HepG2 (cell line): ENCODE measurements around the gene MTHFR. TPM values are rescaled to one million over a fixed set of nuclear protein-coding genes. Genes with fewer than 3 reads are reported as not detected.

Source experiments
- BCL6 ChIP-seq: IDR thresholded peaks from 2 replicates; pipeline ENCODE4 v1.6.1; 2016; ENCODE audit warnings: missing genetic modification reagents, missing compliant biosample characterization
- GMEB2 ChIP-seq: IDR thresholded peaks from 2 replicates; pipeline ENCODE4 v1.6.1; 2016; ENCODE audit warnings: missing biosample characterization, missing genetic modification reagents, low read depth
- MTA3 ChIP-seq: sonication (generic); formaldehyde crosslinking; IDR thresholded peaks from 2 replicates; pipeline ENCODE4 v1.4.0; 2020; ENCODE audit warnings: missing genetic modification reagents
- PCBP2 ChIP-seq: fragments of 200-400 bp; formaldehyde crosslinking; optimal IDR thresholded peaks from 2 replicates; pipeline ENCODE3; 2018; ENCODE audit warnings: low read length, low read depth; ENCODE audit not compliant: poor library complexity, severe bottlenecking
- PHB2 ChIP-seq: fragments of 450-650 bp; IDR thresholded peaks from 2 replicates; pipeline ENCODE4 v1.6.1; 2018; ENCODE audit not compliant: partially characterized antibody
- POLR2A ChIP-seq, 2 experiments: IDR thresholded peaks; 2 replicates each; pipeline ENCODE4 v1.6.1; 2011; ENCODE audit warnings: low read depth in 2 of 2, low read length in 2 of 2, mild to moderate bottlenecking in 1 of 2, moderate library complexity in 1 of 2; ENCODE audit not compliant: insufficient read depth in 1 of 2
- SSRP1 ChIP-seq: IDR thresholded peaks from 2 replicates; pipeline ENCODE4 v1.6.1; 2016; ENCODE audit warnings: control low read depth
- TGIF2 ChIP-seq: IDR thresholded peaks from 2 replicates; pipeline ENCODE4 v1.6.1; 2016; ENCODE audit warnings: control low read depth, missing compliant biosample characterization
- ZBTB10 ChIP-seq: sonication (generic); formaldehyde crosslinking; IDR thresholded peaks from 2 replicates; pipeline ENCODE4 v1.4.0; 2020; ENCODE audit warnings: missing genetic modification reagents, borderline replicate concordance
- ZBTB8A ChIP-seq: sonication (generic); formaldehyde crosslinking; IDR thresholded peaks from 2 replicates; pipeline ENCODE4 v1.4.0; 2020; ENCODE audit warnings: mild to moderate bottlenecking, low read depth, missing genetic modification reagents, borderline replicate concordance
- ZNF230 ChIP-seq: sonication (generic); formaldehyde crosslinking; IDR thresholded peaks from 2 replicates; pipeline ENCODE4 v1.4.0; 2020; ENCODE audit warnings: mild to moderate bottlenecking, missing genetic modification reagents
- ZNF253 ChIP-seq: sonication (generic); formaldehyde crosslinking; IDR thresholded peaks from 2 replicates; pipeline ENCODE4 v1.8.0; 2022; ENCODE audit warnings: mild to moderate bottlenecking, missing genetic modification reagents, borderline replicate concordance
- ZNF589 ChIP-seq: sonication (generic); formaldehyde crosslinking; conservative IDR thresholded peaks from 2 replicates; pipeline ENCODE4 v1.8.0; 2022; ENCODE audit warnings: mild to moderate bottlenecking, moderate library complexity, missing genetic modification reagents
- ZNF609 ChIP-seq: sonication (generic); formaldehyde crosslinking; IDR thresholded peaks from 2 replicates; pipeline ENCODE4 v1.4.0; 2020; ENCODE audit warnings: mild to moderate bottlenecking, missing genetic modification reagents, borderline replicate concordance
- ZNF614 ChIP-seq: IDR thresholded peaks from 2 replicates; pipeline ENCODE4 v1.6.1; 2018; ENCODE audit warnings: missing biosample characterization, missing genetic modification reagents, inconsistent platforms, borderline replicate concordance
- ZNF782 ChIP-seq: sonication (generic); formaldehyde crosslinking; IDR thresholded peaks from 2 replicates; pipeline ENCODE4 v1.4.0; 2020; ENCODE audit warnings: missing genetic modification reagents, mild to moderate bottlenecking, borderline replicate concordance
- polyA plus RNA-seq, 8 experiments: library from polyadenylated mRNA; depleted of rRNA in 3 of 8; stranded (reverse) in 7 of 8; unstranded in 1 of 8; fragments of >200 nt; fragmentation: Illumina TruSeq in 4 of 8; extraction: Trizol in 4 of 8; gene quantifications; 2 replicates each; pipeline versions ENCODE4 v1.2.1 to v1.2.3, GENCODE V29; 2011 to 2016; ENCODE audit warnings: low read depth in 4 of 8, missing spikeins in 1 of 8, mixed read lengths in 1 of 8; ENCODE audit not compliant: insufficient read depth in 1 of 8
- total RNA-seq, 5 experiments: library from RNA; depleted of rRNA; stranded (reverse); fragments of >200 nt; fragmentation: Illumina TruSeq; extraction: Trizol; gene quantifications; 2 replicates each; pipeline ENCODE4 v1.2.3, GENCODE V29; 2016; ENCODE audit warnings: low read depth in 1 of 5

MTHFR gene
- total and polyA plus RNA-seq, 2 of the 13 experiments (the other 11 are each of a cell fraction or from before 2014, with no cell fraction given): 3.8 to 8.2 TPM

- peak; percentile 42; the same call in 1 of the 2 replicates for TF ChIP-seq TGIF2
- TF ChIP-seq BCL6: peak; percentile 26
- TF ChIP-seq GMEB2: peak; percentile 49; the same call in 1 of the 2 replicates
- no peak for TF ChIP-seq SSRP1 (CRISPR knock-in tag)
- 0 out of 2 replicates have a peak, but pooled peaks have one; percentile 52 for TF ChIP-seq MTA3 (CRISPR knock-in tag)
- TF ChIP-seq ZBTB8A (CRISPR knock-in tag): no peak
- TF ChIP-seq ZNF609 (CRISPR knock-in tag): peak; percentile 16; the same call in 1 of the 2 replicates
- TF ChIP-seq ZNF253 (CRISPR knock-in tag): no peak
- no peak for TF ChIP-seq PCBP2
- TF ChIP-seq POLR2A (IDR thresholded peaks at IDR 0.05; ENCODE audit: insufficient read depth in 1 of 2, low read depth in 2 of 2, low read length in 2 of 2): peak; percentile 70 to 82
- peak; percentile 23; the same call in 1 of the 2 replicates for TF ChIP-seq ZNF614
- TF ChIP-seq ZNF230 (CRISPR knock-in tag): peak; percentile 19; the same call in 1 of the 2 replicates
- TF ChIP-seq ZNF782: peak; percentile 83; the same call in 1 of the 2 replicates
- peak; percentile 19; the same call in 1 of the 2 replicates for TF ChIP-seq ZBTB10
- TF ChIP-seq PHB2: no peak
- TF ChIP-seq ZNF589: peak; percentile 92
These were observed at the start of gene MTHFR, which contains the start of gene CLCN6 (continued) for GRCh38 chr1:11805422-11806306.
